ENCODE results near the gene COG2. TPM values are rescaled to one million over a fixed set of nuclear protein-coding genes. Genes with fewer than 3 reads are reported as not detected.
"Not testable (repeated sequence)": the region's sequence is repeated elsewhere in the genome, so short reads cannot be mapped to it uniquely, and the experiment has no call there.

The COG2 gene, protein sequence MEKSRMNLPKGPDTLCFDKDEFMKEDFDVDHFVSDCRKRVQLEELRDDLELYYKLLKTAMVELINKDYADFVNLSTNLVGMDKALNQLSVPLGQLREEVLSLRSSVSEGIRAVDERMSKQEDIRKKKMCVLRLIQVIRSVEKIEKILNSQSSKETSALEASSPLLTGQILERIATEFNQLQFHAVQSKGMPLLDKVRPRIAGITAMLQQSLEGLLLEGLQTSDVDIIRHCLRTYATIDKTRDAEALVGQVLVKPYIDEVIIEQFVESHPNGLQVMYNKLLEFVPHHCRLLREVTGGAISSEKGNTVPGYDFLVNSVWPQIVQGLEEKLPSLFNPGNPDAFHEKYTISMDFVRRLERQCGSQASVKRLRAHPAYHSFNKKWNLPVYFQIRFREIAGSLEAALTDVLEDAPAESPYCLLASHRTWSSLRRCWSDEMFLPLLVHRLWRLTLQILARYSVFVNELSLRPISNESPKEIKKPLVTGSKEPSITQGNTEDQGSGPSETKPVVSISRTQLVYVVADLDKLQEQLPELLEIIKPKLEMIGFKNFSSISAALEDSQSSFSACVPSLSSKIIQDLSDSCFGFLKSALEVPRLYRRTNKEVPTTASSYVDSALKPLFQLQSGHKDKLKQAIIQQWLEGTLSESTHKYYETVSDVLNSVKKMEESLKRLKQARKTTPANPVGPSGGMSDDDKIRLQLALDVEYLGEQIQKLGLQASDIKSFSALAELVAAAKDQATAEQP
- total RNA-seq: 10 to 100 TPM; 18.7 to 39.5 (median 31.4) TPM

DNA sequence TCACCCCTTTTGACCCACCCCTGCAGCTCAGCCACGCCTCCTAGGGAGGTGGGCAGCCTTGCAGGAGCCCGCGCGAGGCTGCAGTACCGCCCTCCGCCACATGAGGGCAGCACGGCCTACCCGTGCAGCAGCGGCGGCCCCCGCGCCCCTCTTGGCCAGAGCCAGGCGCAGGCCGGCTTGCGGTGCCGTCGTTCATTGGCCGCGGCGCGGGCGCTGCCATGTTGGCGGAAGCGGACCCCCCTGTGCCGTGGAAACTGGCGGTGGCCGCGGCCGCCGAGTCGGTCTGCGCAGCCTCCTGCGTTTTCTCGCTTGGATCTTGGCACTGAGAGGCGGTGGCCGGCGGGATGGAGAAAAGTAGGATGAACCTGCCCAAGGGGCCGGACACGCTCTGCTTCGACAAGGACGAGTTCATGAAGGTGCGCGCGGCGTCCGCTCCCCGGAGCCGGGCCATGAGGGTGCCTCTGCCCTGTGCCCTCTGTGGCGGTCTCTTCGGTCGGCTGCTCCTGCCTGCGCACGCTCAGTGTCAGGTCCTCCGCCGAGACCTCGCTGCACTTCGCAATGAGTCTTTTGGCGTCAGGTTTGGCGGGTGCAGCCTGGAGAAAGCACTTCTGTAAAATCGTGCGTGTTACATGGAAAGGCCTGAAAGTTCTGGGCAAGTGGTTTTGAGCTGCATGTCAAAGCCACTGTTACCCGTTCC lies at the start of gene COG2:
TSS of gene COG2 (plus strand) at position 219 of the 697 bp plus-strand sequence. CDS start at position 345, 126 bp downstream.
- peak; percentile 89 to 98 (median 97) for ATAC-seq (replicated peaks in 6 of 8)
- WGBS, 10 experiments: 0 to 1% (median 0%) methylated on average over 1 to 45 of the region's 62 CpGs; no CpG with 5 or more reads in 3 of the 10 experiments
- peaks cover 9 to 16% of the 10 kb centered on the region in 2 donors for H3K4me1 ChIP-seq (replicated peaks in 1 of 2)
- peak within 1 kb of the TSS; percentile 89 to 92 for H3K27ac ChIP-seq
- in situ Hi-C loops (cut with MboI; ENCODE audit: low pct_unique_long_range_greater_than_20kb in 2 of 9, low sequenced_read_pairs in 9 of 9, unreplicated experiment in 9 of 9): no loop called here
- H3K4me3 ChIP-seq: peak within 1 kb of the TSS; percentile 61 to 99 (median 81)

GRCh38 chr1:230592848-230593414 lies 49.4 kb upstream of the COG2 start:
- in situ Hi-C loops (cut with MboI; ENCODE audit: low pct_unique_long_range_greater_than_20kb in 2 of 9, low sequenced_read_pairs in 9 of 9, unreplicated experiment in 9 of 9): no loop called here
- ATAC-seq (replicated peaks in 6 of 8): peak in 2 of 8 experiments; percentile 50 to 68
- no peaks in the 10 kb centered on the region for H3K4me1 ChIP-seq (replicated peaks in 1 of 2)
- H3K4me3 ChIP-seq: no peak overlapping the region
- H3K27ac ChIP-seq: no peak overlapping the region
- 0 to 100% (median 72%) methylated on average over 1 to 2 of the region's 2 CpGs; no CpG with 5 or more reads in 1 of the 10 experiments for WGBS, 10 experiments

DNA sequence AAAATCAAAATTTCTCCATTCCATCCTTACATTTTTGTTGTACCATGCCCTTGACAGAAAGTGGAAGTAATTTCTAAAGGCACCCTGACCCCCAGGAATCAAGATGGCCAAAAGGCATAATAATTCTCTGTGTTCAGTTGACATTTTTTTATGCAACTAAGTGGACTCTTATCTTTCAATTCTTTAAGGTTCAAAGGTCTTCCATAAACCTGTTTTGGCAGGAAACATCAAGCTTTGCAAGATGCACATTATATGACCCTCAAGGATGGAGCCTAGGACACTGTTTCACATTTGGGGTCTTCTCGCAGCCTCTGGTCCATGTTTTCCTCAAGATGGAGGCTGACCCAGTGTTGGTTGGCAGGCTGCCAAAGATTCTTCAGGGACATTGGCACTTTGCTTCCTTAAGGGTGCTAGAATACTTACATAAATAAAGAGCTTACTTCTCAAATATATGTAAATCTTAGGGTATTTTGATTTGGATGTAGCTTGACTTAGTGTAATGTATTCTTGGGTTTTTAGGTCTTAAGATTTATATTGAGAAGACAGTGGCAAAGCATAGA lies 48.0 kb upstream of the COG2 start:
- Histone ChIP-seq H3K4me1 (replicated peaks in 1 of 2) (no peaks in the 10 kb centered on the region), H3K27ac (no peak overlapping the region), H3K4me3 (no peak overlapping the region)
- no peak for ATAC-seq (replicated peaks in 6 of 8)
- in situ Hi-C loops (cut with MboI; ENCODE audit: low pct_unique_long_range_greater_than_20kb in 2 of 9, low sequenced_read_pairs in 9 of 9, unreplicated experiment in 9 of 9): no loop called here
- 0 to 100% (median 100%) methylated on average over 1 of the region's 1 CpG; no CpG with 5 or more reads in 3 of the 10 experiments for WGBS, 10 experiments

DNA sequence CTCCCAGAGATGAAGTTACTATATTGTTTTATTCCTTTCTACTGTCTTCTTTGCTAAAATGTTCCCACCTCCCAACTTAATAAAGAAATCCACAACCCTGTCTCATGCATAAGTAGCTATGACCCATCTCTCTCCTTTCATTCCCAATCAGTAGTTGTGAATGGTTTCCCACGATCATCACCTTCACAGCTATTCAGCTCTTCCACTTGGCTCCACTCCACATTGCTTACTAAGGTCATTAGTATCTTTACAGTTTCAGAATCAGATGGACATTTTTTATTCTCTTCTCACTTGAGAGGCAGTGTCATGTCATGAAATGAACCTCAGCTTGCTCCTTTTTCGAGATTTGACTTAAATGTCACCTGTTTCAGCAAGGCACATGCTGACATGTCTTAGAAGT lies 47.1 kb upstream of the COG2 start:
- in situ Hi-C loops (cut with MboI; ENCODE audit: low pct_unique_long_range_greater_than_20kb in 2 of 9, low sequenced_read_pairs in 9 of 9, unreplicated experiment in 9 of 9): no loop called here
- WGBS, 10 experiments: 0 to 88% (median 73%) methylated on average over 1 to 2 of the region's 2 CpGs; no CpG with 5 or more reads in 1 of the 10 experiments
- no peak for ATAC-seq (replicated peaks in 6 of 8)
- Histone ChIP-seq H3K27ac (no peak overlapping the region), H3K4me3 (no peak overlapping the region), H3K4me1 (replicated peaks in 1 of 2) (no peaks in the 10 kb centered on the region)

- H3K4me3 ChIP-seq: no peak overlapping the region
- 0 to 92% (median 80%) methylated on average over 1 to 2 of the region's 2 CpGs; no CpG with 5 or more reads in 5 of the 10 experiments for WGBS, 10 experiments
- H3K27ac ChIP-seq: no peak overlapping the region
- no peak for ATAC-seq (replicated peaks in 6 of 8)
- in situ Hi-C loops (cut with MboI; ENCODE audit: low pct_unique_long_range_greater_than_20kb in 2 of 9, low sequenced_read_pairs in 9 of 9, unreplicated experiment in 9 of 9): no loop called here
- H3K4me1 ChIP-seq (replicated peaks in 1 of 2): no peaks in the 10 kb centered on the region
Measured at GRCh38 chr1:230596306-230596705, 46.0 kb upstream of the COG2 start.

- no peak for ATAC-seq (replicated peaks in 6 of 8)
- no peak overlapping the region for H3K4me3 ChIP-seq
- no peaks in the 10 kb centered on the region for H3K4me1 ChIP-seq (replicated peaks in 1 of 2)
- in situ Hi-C loops (cut with MboI; ENCODE audit: low pct_unique_long_range_greater_than_20kb in 2 of 9, low sequenced_read_pairs in 9 of 9, unreplicated experiment in 9 of 9): no loop called here
- H3K27ac ChIP-seq: no peak overlapping the region
Measured at GRCh38 chr1:230598745-230599144, 43.5 kb upstream of the COG2 start.

- Histone ChIP-seq H3K4me1 (replicated peaks in 1 of 2) (no peaks in the 10 kb centered on the region), H3K27ac (no peak overlapping the region), H3K4me3 (no peak overlapping the region)
- 0 to 96% (median 60%) methylated on average over 1 to 4 of the region's 4 CpGs; no CpG with 5 or more reads in 1 of the 10 experiments for WGBS, 10 experiments
- in situ Hi-C loops (cut with MboI; ENCODE audit: low pct_unique_long_range_greater_than_20kb in 2 of 9, low sequenced_read_pairs in 9 of 9, unreplicated experiment in 9 of 9): no loop called here
- ATAC-seq (replicated peaks in 6 of 8): peak in 2 of 8 experiments; percentile 40 to 94
Measured at GRCh38 chr1:230599926-230600656, 42.2 kb upstream of the COG2 start.

DNA sequence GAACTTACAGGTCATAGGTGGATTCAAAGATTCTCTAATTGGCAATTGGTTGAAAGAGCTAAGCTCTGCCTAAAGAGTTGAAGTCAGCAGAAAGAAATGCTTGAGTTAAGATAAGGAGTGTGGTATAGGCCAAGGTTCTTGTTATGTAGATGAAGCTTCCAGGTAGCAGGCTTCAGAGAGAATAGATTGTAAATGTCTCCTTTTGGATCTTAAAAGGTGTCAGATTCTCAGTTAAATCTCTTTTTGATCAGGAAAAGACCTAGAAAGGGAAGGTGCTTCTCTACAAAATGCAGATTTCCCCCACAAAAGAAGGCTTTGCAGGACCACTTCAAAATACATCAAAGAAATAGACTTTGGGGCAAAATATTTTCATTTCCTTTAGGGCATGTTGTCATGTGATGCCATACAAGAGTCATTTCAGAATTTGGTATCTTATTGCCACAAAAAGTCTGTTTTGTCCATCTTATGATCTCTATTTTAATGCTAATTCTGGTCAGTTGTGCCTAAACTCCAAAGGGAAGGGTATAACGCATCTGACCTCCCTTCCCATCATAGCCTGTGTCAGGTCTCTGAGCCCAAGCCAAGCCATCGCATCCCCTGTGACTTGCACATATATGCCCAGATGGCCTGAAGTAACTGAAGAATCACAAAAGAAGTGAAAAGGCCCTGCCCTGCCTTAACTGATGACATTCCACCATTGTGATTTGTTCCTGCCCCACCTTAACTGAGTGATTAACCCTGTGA lies 41.5 kb upstream of the COG2 start:
- WGBS, 10 experiments: 75 to 100% methylated on average over 1 of the region's 2 CpGs; no CpG with 5 or more reads in 8 of the 10 experiments

GRCh38 chr1:230609208-230609607 lies 33.1 kb upstream of the COG2 start:
- H3K4me1 ChIP-seq (replicated peaks in 1 of 2): peaks cover 0 to 11% of the 10 kb centered on the region in 2 donors
- in situ Hi-C loops (cut with MboI; ENCODE audit: low pct_unique_long_range_greater_than_20kb in 2 of 9, low sequenced_read_pairs in 9 of 9, unreplicated experiment in 9 of 9): no loop called here
- no peak overlapping the region for H3K4me3 ChIP-seq
- no peak overlapping the region for H3K27ac ChIP-seq
- WGBS, 10 experiments: 17 to 100% (median 95%) methylated on average over 1 to 2 of the region's 2 CpGs; no CpG with 5 or more reads in 1 of the 10 experiments
- ATAC-seq (replicated peaks in 6 of 8): no peak

More for the DNA sequence above, 41.5 kb upstream of the COG2 start:
- H3K4me3 ChIP-seq; H3K4me1 ChIP-seq (replicated peaks in 1 of 2); H3K27ac ChIP-seq; ATAC-seq (replicated peaks in 6 of 8); in situ Hi-C loops (cut with MboI; ENCODE audit: low pct_unique_long_range_greater_than_20kb in 2 of 9, low sequenced_read_pairs in 9 of 9, unreplicated experiment in 9 of 9): not testable (repeated sequence)

DNA sequence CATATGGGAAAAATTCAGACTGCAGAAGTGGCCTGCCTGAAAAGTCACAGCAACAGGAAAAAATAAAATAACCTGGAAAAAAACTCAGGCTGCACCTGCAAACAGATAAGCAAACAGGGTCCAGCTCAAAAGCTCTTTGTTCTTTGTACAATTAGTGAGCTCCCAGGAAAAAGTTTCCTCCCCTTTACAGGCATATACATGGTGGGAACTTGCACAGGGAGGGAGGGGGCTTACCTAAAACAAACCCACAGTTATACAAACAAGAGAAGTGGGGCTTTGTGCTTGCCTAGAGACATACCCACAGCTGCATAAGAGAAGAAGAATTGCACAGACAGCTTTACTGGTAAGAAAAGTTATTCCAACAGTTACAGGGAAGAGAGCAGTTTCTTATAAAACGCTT lies 31.7 kb upstream of the COG2 start:
- H3K4me1 ChIP-seq (replicated peaks in 1 of 2): peaks cover 0 to 11% of the 10 kb centered on the region in 2 donors
- in situ Hi-C loops (cut with MboI; ENCODE audit: low pct_unique_long_range_greater_than_20kb in 2 of 9, low sequenced_read_pairs in 9 of 9, unreplicated experiment in 9 of 9): no loop called here
- no peak overlapping the region for H3K4me3 ChIP-seq
- 20 to 100% (median 80%) methylated on average over 1 of the region's 1 CpG; no CpG with 5 or more reads in 5 of the 10 experiments for WGBS, 10 experiments
- ATAC-seq (replicated peaks in 6 of 8): peak in 1 of 8 experiments; percentile 36
- H3K27ac ChIP-seq: no peak overlapping the region

- in situ Hi-C loops (cut with MboI; ENCODE audit: low pct_unique_long_range_greater_than_20kb in 2 of 9, low sequenced_read_pairs in 9 of 9, unreplicated experiment in 9 of 9): no loop called here
- H3K4me3 ChIP-seq: no peak overlapping the region
- ATAC-seq (replicated peaks in 6 of 8): no peak
- peaks cover 0 to 11% of the 10 kb centered on the region in 2 donors for H3K4me1 ChIP-seq (replicated peaks in 1 of 2)
- 43 to 94% (median 81%) methylated on average over 2 to 7 of the region's 7 CpGs; no CpG with 5 or more reads in 1 of the 10 experiments for WGBS, 10 experiments
- H3K27ac ChIP-seq: no peak overlapping the region
Measured at GRCh38 chr1:230611128-230611877, 31.0 kb upstream of the COG2 start.

Data from motor neuron (in vitro differentiated cells).